ENCODE results near the gene ROR2. TPM values are rescaled to one million over a fixed set of nuclear protein-coding genes. Genes with fewer than 3 reads are reported as not detected.

Gene ROR2
- total and polyA plus RNA-seq, 3 experiments from 2014 or later, result 2.0 TPM; not detected in 2

DNA sequence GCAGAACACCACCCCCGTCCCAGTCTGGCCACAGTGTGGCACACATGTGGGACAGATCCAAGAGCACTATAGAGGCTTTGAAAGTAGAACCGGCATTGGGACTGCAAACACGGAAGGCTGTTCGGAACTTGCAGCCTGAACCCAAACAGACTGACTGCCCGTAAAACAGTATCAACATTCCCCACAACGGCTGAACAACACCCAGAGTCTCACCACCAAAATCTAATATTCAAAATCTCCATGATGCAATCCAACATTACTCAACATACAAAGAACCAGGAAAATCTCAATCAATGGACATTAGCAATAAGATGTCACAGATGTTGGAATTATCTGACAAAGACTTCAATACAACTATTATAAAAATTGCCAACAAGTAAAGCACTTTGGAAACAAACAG, 82.3 kb downstream of the ROR2 start:
- H3K9me3 ChIP-seq (ENCODE audit: low read length), result no peaks in the 10 kb centered on the region
- peaks cover 15 to 31% of the 10 kb centered on the region in 2 donors for H3K27me3 Mint-ChIP-seq
- CTCF ChIA-PET, result no interaction called here

DNA sequence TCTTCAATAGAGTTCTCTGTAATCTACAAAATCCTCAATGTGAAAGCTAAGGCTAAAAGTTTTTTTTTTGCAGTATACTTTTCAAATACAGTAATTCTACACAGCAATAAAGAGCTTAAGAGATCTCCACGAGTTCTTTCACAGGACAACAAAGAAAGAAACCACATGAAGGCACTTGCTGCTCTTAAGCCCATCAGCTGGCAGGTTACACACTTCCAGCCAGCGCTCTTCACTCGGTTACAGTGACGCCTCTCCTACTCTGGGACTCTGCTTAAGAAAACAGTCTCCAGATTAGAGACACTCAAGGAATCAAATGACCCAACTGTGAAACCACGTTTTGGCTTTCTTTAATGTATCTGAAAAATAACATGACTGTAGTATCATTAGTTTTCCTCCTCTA, 85.0 kb downstream of the ROR2 start:
- Histone ChIP-seq H3K27ac (ENCODE audit: low read depth, low read length) (no peak overlapping the region), H3K36me3 (ENCODE audit: insufficient read depth, low read length) (no peaks in the 10 kb centered on the region), H3K4me3 (ENCODE audit: low read length) (no peak overlapping the region), H3K27me3 (ENCODE audit: insufficient read depth, low read length, poor library complexity, severe bottlenecking) (no peaks in the 10 kb centered on the region), H3K4me1 (ENCODE audit: insufficient read depth, low read length) (no peaks in the 10 kb centered on the region), H3K9me3 (ENCODE audit: low read length) (no peaks in the 10 kb centered on the region)
- ChIA-PET CTCF (no interaction called here), POLR2A (no interaction called here)
- Mint-ChIP-seq H3K36me3 (peaks cover 0 to 2% (median 0%) of the 10 kb centered on the region in 3 donors), H3K4me1 (peaks cover 0 to 6% (median 3%) of the 10 kb centered on the region in 3 donors), H3K4me3 (no peak overlapping the region), H3K27ac (no peak overlapping the region), H3K9me3 (no peaks in the 10 kb centered on the region), H3K27me3 (peaks cover 14 to 27% of the 10 kb centered on the region in 2 donors)
- no peak for DNase-seq

More for the DNA sequence above, 82.3 kb downstream of the ROR2 start:
- Mint-ChIP-seq H3K36me3 (no peaks in the 10 kb centered on the region), H3K9me3 (no peaks in the 10 kb centered on the region), H3K27ac (no peak overlapping the region), H3K4me1 (peaks cover 0 to 6% (median 3%) of the 10 kb centered on the region in 3 donors), H3K4me3 (no peak overlapping the region)
- no peak overlapping the region for H3K4me3 ChIP-seq (ENCODE audit: low read length)
- POLR2A ChIA-PET, result no interaction called here
- no peak for DNase-seq
- no peaks in the 10 kb centered on the region for H3K4me1 ChIP-seq (ENCODE audit: insufficient read depth, low read length)
- no peaks in the 10 kb centered on the region for H3K27me3 ChIP-seq (ENCODE audit: insufficient read depth, low read length, poor library complexity, severe bottlenecking)
- no peaks in the 10 kb centered on the region for H3K36me3 ChIP-seq (ENCODE audit: insufficient read depth, low read length)
- no peak overlapping the region for H3K27ac ChIP-seq (ENCODE audit: low read depth, low read length)

DNA sequence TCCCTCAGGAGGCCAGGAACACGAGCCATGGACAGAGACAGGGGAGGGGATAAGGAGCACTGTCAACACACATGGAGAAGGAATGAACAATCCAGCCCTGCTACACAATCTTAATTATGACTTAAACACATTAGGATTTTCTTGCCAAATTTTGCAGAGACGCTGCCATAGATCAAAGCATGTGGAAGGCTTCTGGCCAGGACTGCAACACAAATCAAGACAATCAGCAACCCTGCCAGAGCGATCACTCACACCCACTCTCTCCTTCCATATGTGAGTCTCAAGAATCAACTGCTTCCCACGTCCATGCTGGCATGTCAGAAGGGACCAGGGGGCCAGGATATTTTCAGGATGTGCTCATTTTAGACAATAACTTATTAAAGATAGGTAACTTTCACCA, 85.6 kb downstream of the ROR2 start:
- ChIA-PET POLR2A (no interaction called here), CTCF (no interaction called here)
- Histone ChIP-seq H3K9me3 (ENCODE audit: low read length) (no peaks in the 10 kb centered on the region), H3K4me3 (ENCODE audit: low read length) (no peak overlapping the region), H3K4me1 (ENCODE audit: insufficient read depth, low read length) (no peaks in the 10 kb centered on the region), H3K36me3 (ENCODE audit: insufficient read depth, low read length) (no peaks in the 10 kb centered on the region), H3K27ac (ENCODE audit: low read depth, low read length) (no peak overlapping the region), H3K27me3 (ENCODE audit: insufficient read depth, low read length, poor library complexity, severe bottlenecking) (no peaks in the 10 kb centered on the region)
- Mint-ChIP-seq H3K4me3 (no peak overlapping the region), H3K9me3 (no peaks in the 10 kb centered on the region), H3K36me3 (peaks cover 0 to 2% (median 0%) of the 10 kb centered on the region in 3 donors), H3K27me3 (peaks cover 15 to 26% of the 10 kb centered on the region in 2 donors), H3K27ac (no peak overlapping the region), H3K4me1 (peaks cover 0 to 6% (median 3%) of the 10 kb centered on the region in 3 donors)
- DNase-seq, result no peak

DNA sequence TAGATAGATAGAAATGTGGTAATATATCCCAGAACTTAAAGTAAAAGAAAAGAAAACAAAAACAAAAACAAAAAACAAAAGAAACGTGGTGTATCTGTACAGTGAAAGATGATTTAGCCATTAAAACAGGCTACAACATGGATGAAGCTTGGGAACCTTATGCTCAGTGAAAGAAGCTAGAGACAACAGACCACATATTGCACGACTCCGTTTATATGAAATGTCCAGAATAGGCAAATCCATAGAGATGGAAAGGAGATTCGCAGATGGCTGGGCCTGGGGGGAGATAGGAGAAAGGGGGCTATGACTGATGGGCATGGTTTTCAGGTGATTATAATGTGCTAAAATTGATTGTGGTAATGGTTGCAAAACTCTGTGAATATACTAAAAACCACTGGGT, 86.6 kb downstream of the ROR2 start:
- Mint-ChIP-seq H3K27ac (no peak overlapping the region), H3K27me3 (peaks cover 13 to 23% of the 10 kb centered on the region in 2 donors), H3K4me1 (peaks cover 0 to 6% (median 3%) of the 10 kb centered on the region in 3 donors), H3K4me3 (no peak overlapping the region), H3K9me3 (no peaks in the 10 kb centered on the region), H3K36me3 (peaks cover 0 to 2% (median 0%) of the 10 kb centered on the region in 3 donors)
- H3K4me3 ChIP-seq (ENCODE audit: low read length), result no peak overlapping the region
- H3K27me3 ChIP-seq (ENCODE audit: insufficient read depth, low read length, poor library complexity, severe bottlenecking), result no peaks in the 10 kb centered on the region
- DNase-seq, result no peak
- ChIA-PET CTCF (no interaction called here), POLR2A (no interaction called here)
- H3K36me3 ChIP-seq (ENCODE audit: insufficient read depth, low read length), result no peaks in the 10 kb centered on the region
- no peak overlapping the region for H3K27ac ChIP-seq (ENCODE audit: low read depth, low read length)
- no peaks in the 10 kb centered on the region for H3K4me1 ChIP-seq (ENCODE audit: insufficient read depth, low read length)
- H3K9me3 ChIP-seq (ENCODE audit: low read length), result no peaks in the 10 kb centered on the region

DNA sequence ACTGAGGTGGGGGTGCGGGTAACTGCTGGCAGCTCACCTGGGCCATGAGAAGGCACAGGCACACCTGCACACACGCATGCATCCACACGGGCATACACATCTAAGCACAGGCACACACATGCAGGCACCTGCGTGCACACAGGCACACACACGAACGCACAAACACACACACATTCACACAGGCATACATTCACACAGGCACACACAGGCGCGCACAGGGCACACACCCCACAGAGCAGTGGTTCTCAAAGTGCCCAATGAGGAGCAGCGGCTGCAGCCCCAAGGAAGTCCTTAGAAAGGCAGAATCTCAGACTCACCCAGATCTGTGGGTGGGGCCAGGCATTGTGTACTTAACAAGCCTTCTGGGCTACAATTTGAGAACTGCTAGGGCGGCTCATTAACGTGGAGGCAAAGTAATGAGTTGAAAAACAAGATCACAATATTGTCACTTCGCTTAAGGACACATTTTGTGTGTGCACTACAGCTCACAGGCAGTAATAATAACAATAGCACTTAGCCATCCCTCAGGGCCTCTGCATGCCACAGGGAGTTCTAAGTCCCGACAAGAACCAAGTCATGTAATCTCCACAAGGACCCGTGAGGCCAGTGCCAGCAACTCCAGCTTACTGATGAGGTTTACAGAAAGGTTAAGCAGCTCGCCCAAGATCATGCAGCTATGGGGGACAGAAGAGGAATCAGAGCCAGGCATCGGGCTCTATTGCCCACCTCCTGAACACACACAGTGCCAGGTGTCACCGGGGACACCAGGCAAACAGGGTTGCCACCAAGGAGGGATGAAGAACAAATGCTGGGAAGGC, 91.6 kb downstream of the ROR2 start:
- peaks cover 0 to 2% (median 0%) of the 10 kb centered on the region in 3 donors for H3K36me3 Mint-ChIP-seq
- DNase-seq, result no peak
- no peaks in the 10 kb centered on the region for H3K4me1 Mint-ChIP-seq
- peak overlapping the region in 1 of 7 donors; percentile 13 for H3K4me3 Mint-ChIP-seq
- no peaks in the 10 kb centered on the region for H3K36me3 ChIP-seq (ENCODE audit: insufficient read depth, low read length)
- H3K9me3 Mint-ChIP-seq, result no peaks in the 10 kb centered on the region
- CTCF ChIA-PET, result no interaction called here
- H3K27me3 ChIP-seq (ENCODE audit: insufficient read depth, low read length, poor library complexity, severe bottlenecking), result no peaks in the 10 kb centered on the region
- POLR2A ChIA-PET, result no interaction called here
- no peak overlapping the region for H3K4me3 ChIP-seq (ENCODE audit: low read length)
- no peaks in the 10 kb centered on the region for H3K4me1 ChIP-seq (ENCODE audit: insufficient read depth, low read length)
- no peaks in the 10 kb centered on the region for H3K9me3 ChIP-seq (ENCODE audit: low read length)
- peaks cover 7 to 9% of the 10 kb centered on the region in 2 donors for H3K27me3 Mint-ChIP-seq
- H3K27ac ChIP-seq (ENCODE audit: low read depth, low read length), result no peak overlapping the region
- no peak overlapping the region for H3K27ac Mint-ChIP-seq

DNA sequence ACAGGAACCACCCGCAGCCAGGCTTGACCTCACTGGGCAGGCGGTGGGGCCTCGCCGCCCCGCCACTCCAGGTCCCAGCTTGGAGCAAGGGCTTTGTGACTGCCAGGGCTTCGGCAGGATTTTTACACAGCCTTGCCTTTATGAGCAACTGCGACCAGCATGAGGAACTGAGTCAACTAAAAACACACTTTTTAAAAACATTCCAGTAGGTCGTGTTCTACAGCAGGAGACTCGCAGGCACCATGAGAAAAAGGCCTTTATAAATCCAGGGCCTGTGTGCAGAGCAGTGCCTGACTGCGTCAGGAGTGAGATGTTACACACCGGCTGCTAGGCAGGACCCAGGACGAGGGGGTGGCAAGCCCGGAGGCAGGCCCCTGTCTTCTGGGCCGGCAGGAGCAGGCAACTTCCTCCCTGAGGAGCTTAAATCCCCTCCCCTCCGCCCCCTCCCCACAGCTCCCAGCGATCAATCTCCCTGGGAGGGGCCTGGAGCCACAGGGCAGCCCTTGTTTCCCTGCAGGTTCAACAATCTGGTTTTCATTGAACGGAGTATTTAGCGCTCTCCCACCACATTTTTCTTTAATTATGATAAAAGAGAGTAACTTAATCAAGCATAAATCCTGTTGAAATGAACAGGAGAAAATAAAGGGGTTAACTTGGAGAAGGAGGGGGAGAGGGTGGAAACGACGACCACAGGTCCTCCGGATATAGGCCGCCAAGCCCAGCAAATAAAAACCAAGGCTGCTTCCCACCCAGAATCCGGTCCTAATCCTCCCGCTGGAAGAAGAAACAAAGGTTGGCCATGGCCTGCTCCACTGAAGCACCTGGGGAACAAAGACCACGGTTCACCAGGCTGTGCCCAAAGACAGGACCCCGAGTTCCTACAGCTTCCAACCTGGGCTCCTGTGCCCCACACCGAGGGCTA, 92.5 kb downstream of the ROR2 start:
- CTCF ChIA-PET, result no interaction called here
- Mint-ChIP-seq H3K9me3 (no peaks in the 10 kb centered on the region), H3K27me3 (peaks cover 3 to 9% of the 10 kb centered on the region in 2 donors), H3K4me1 (no peaks in the 10 kb centered on the region), H3K4me3 (no peak overlapping the region), H3K27ac (peak overlapping the region in 1 of 8 donors; percentile 58), H3K36me3 (peaks cover 0 to 2% (median 0%) of the 10 kb centered on the region in 3 donors)
- H3K27me3 ChIP-seq (ENCODE audit: insufficient read depth, low read length, poor library complexity, severe bottlenecking), result no peaks in the 10 kb centered on the region
- no peak overlapping the region for H3K27ac ChIP-seq (ENCODE audit: low read depth, low read length)
- H3K9me3 ChIP-seq (ENCODE audit: low read length), result no peaks in the 10 kb centered on the region
- H3K36me3 ChIP-seq (ENCODE audit: insufficient read depth, low read length), result no peaks in the 10 kb centered on the region
- no peak for DNase-seq
- POLR2A ChIA-PET, result no interaction called here
- H3K4me1 ChIP-seq (ENCODE audit: insufficient read depth, low read length), result no peaks in the 10 kb centered on the region
- H3K4me3 ChIP-seq (ENCODE audit: low read length), result no peak overlapping the region

DNA sequence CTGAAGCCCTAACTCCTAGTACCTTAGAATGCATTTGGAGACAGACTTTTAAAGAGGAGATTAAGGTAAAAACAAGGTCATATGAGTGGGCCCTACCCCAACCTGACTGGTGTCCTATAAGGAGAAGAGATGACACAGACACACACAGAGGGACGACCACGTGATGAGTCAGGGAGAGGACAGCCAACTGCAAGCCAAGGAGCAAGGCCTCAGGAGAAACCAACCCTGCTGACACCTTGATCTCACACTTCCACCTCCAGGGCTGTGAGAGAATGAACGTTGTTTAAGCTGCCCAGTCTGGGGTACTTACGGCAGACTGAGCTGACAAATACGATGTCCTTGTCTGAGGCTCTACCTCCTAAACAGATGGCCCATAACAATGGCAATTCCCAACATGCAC, 93.6 kb downstream of the ROR2 start:
- POLR2A ChIA-PET, result no interaction called here
- H3K27ac Mint-ChIP-seq, result no peak overlapping the region
- peaks cover 0 to 2% (median 0%) of the 10 kb centered on the region in 3 donors for H3K36me3 Mint-ChIP-seq
- H3K4me3 Mint-ChIP-seq, result no peak overlapping the region
- H3K36me3 ChIP-seq (ENCODE audit: insufficient read depth, low read length), result no peaks in the 10 kb centered on the region
- H3K4me1 Mint-ChIP-seq, result no peaks in the 10 kb centered on the region
- no peak overlapping the region for H3K27ac ChIP-seq (ENCODE audit: low read depth, low read length)
- H3K27me3 Mint-ChIP-seq, result peaks cover 0 to 7% of the 10 kb centered on the region in 2 donors
- DNase-seq, result no peak
- H3K9me3 ChIP-seq (ENCODE audit: low read length), result no peaks in the 10 kb centered on the region
- no peaks in the 10 kb centered on the region for H3K27me3 ChIP-seq (ENCODE audit: insufficient read depth, low read length, poor library complexity, severe bottlenecking)
- H3K9me3 Mint-ChIP-seq, result no peaks in the 10 kb centered on the region
- H3K4me1 ChIP-seq (ENCODE audit: insufficient read depth, low read length), result no peaks in the 10 kb centered on the region
- CTCF ChIA-PET, result no interaction called here
- no peak overlapping the region for H3K4me3 ChIP-seq (ENCODE audit: low read length)

DNA sequence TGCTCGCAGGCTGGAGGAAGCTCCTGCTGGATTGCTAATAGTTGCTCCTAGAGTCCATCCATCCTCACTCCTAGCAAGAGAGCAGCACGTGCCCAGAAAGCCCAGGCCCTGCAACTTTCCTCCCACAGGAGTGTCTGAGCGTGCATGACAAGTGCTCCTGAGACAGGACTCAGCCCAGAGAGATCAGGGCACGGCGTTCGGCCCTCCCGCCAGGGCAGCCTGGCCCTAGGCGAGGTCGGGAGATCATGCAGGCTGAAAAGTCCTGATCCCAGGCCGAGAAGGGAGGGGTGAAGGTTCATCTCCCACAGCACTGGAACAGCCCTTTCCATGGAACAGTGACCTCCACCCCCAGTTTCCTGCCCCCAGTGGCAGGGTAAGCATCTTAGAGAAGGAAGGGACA, 94.8 kb downstream of the ROR2 start:
- no peak for DNase-seq
- no peak overlapping the region for H3K4me3 Mint-ChIP-seq
- Histone ChIP-seq H3K36me3 (ENCODE audit: insufficient read depth, low read length) (no peaks in the 10 kb centered on the region), H3K9me3 (ENCODE audit: low read length) (no peaks in the 10 kb centered on the region), H3K27ac (ENCODE audit: low read depth, low read length) (no peak overlapping the region), H3K4me3 (ENCODE audit: low read length) (no peak overlapping the region), H3K4me1 (ENCODE audit: insufficient read depth, low read length) (no peaks in the 10 kb centered on the region), H3K27me3 (ENCODE audit: insufficient read depth, low read length, poor library complexity, severe bottlenecking) (no peaks in the 10 kb centered on the region)
- no peaks in the 10 kb centered on the region for H3K36me3 Mint-ChIP-seq
- no peaks in the 10 kb centered on the region for H3K9me3 Mint-ChIP-seq
- ChIA-PET POLR2A (no interaction called here), CTCF (no interaction called here)
- H3K27ac Mint-ChIP-seq, result no peak overlapping the region
- H3K27me3 Mint-ChIP-seq, result peaks cover 0 to 8% of the 10 kb centered on the region in 2 donors
- no peaks in the 10 kb centered on the region for H3K4me1 Mint-ChIP-seq

Data from CD8-positive, alpha-beta memory T cell (primary cell).